Measurements from ENCODE around the gene MYDGF.
"Not testable (repeated sequence)": the region's sequence is repeated elsewhere in the genome, so short reads cannot be mapped to it uniquely, and the experiment has no call there.

Gene MYDGF

GRCh38 chr19:4669723-4670480 lies at the start of gene MYDGF:
TSS of gene MYDGF (minus strand) at chr19:4670342. CDS start at chr19:4670334, 8 bp downstream.
- DNase-seq (ENCODE audit: low read depth in 2 of 2), result peak; percentile 83 to 91

GRCh38 chr19:4719499-4719866 lies 49.3 kb upstream of the MYDGF start:
- no peak for DNase-seq (ENCODE audit: low read depth in 2 of 2)

- DNase-seq (ENCODE audit: low read depth in 2 of 2), result no peak
Measured at GRCh38 chr19:4717966-4718701, 48.0 kb upstream of the MYDGF start.

GRCh38 chr19:4717191-4717965 lies 47.2 kb upstream of the MYDGF start:
- no peak for DNase-seq (ENCODE audit: low read depth in 2 of 2)

- DNase-seq (ENCODE audit: low read depth in 2 of 2), result no peak
Measured at GRCh38 chr19:4715529-4716221, 45.5 kb upstream of the MYDGF start.

- not testable (repeated sequence) for DNase-seq (ENCODE audit: low read depth in 2 of 2)
Measured at GRCh38 chr19:4715178-4715528, 45.0 kb upstream of the MYDGF start.

GRCh38 chr19:4714016-4714415 lies 43.9 kb upstream of the MYDGF start:
- no peak for DNase-seq (ENCODE audit: low read depth in 2 of 2)

- no peak for DNase-seq (ENCODE audit: low read depth in 2 of 2)
Measured at GRCh38 chr19:4713384-4713951, 43.3 kb upstream of the MYDGF start.

- no peak for DNase-seq (ENCODE audit: low read depth in 2 of 2)
Measured at GRCh38 chr19:4712771-4713170, 42.6 kb upstream of the MYDGF start.

- no peak for DNase-seq (ENCODE audit: low read depth in 2 of 2)
Measured at GRCh38 chr19:4711211-4711610, 41.1 kb upstream of the MYDGF start.

- DNase-seq (ENCODE audit: low read depth in 2 of 2), result no peak
Measured at GRCh38 chr19:4710281-4710600, 40.1 kb upstream of the MYDGF start.

GRCh38 chr19:4709440-4710280 lies 39.5 kb upstream of the MYDGF start:
- peak in 1 of 2 donors; percentile 14 for DNase-seq (ENCODE audit: low read depth in 2 of 2)

- no peak for DNase-seq (ENCODE audit: low read depth in 2 of 2)
Measured at GRCh38 chr19:4707956-4708650, 38.0 kb upstream of the MYDGF start.

GRCh38 chr19:4707322-4707721 lies 37.2 kb upstream of the MYDGF start:
- DNase-seq (ENCODE audit: low read depth in 2 of 2), result no peak

- no peak for DNase-seq (ENCODE audit: low read depth in 2 of 2)
Measured at GRCh38 chr19:4705413-4706131, 35.4 kb upstream of the MYDGF start.

GRCh38 chr19:4704317-4704673 lies 34.2 kb upstream of the MYDGF start:
- DNase-seq (ENCODE audit: low read depth in 2 of 2), result no peak

GRCh38 chr19:4703671-4704316 lies 33.7 kb upstream of the MYDGF start:
- DNase-seq (ENCODE audit: low read depth in 2 of 2), result no peak

GRCh38 chr19:4702764-4703163 lies 32.6 kb upstream of the MYDGF start:
- DNase-seq (ENCODE audit: low read depth in 2 of 2), result no peak

- no peak for DNase-seq (ENCODE audit: low read depth in 2 of 2)
Measured at GRCh38 chr19:4701557-4701956, 31.4 kb upstream of the MYDGF start.
